GM19397 (cell line): ENCODE results near the gene CLDN10.

Source experiments
- ATAC-seq: cut with Tn5 transposase; IDR thresholded peaks from one replicate; pipeline ENCODE4 v1.9.1; 2021; ENCODE audit warnings: mild to moderate bottlenecking, moderate library complexity; ENCODE audit not compliant: unreplicated experiment

The CLDN10 gene

GRCh38 chr13:95596701-95597100, 44.2 kb downstream of the CLDN10 start:
- ATAC-seq, result no peak

DNA sequence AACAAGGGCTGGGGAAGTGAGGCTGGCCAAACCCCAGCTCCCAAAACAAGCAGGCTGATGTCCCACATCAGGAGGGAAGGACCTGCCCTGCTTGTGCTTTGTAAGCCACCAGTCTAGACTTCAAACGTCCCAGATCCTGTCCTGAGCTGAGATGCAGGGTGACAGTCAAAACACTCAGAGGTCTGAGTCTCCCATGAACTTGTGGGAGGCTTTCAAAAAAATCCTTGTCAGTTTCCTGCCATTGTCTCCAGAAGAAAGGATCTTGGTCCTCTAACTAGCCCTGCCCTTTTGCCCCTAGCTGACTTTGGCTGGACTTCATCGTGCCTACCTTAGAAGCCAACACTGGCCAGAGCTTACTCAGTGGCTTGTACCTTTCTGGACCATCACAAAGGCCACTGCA, 48.7 kb downstream of the CLDN10 start:
- ATAC-seq, result no peak

GRCh38 chr13:95601906-95602305, 49.4 kb downstream of the CLDN10 start:
- no peak for ATAC-seq

DNA sequence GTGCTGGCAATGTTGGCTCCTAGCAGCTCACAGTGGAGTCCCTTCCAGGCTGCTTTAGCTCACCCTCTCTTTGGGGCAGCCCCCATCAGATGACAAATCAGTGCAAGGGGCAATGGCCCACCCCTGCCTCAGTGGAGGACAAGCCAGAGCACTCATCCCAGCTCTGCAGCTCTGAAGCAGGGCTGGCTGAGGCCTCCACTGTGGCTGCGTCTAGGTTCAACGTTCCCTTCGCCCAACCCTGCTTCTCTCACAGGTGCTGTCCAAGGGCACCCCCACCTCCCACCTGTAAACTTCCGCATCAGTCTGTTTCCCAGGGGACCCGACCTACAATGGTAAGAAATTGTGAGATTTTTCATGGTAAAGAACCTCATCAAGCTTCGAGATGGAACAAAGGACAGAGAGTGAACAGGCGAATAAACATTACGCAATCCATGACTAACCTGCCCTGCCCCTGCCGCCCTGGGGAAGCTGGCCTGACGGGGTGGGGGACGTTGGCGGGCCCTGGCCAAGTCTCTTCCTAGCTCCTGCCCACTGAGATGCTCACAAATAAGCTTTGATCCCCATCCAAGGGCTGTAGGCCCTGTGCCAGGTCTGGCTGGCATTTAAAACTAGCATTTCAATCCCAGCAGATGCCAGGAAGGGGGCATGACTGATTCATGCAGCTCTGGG, 51.5 kb downstream of the CLDN10 start:
- no peak for ATAC-seq

- ATAC-seq, result no peak
Measured at GRCh38 chr13:95604556-95604915, 52.0 kb downstream of the CLDN10 start.

- no peak for ATAC-seq
Measured at GRCh38 chr13:95605448-95606125, 53.1 kb downstream of the CLDN10 start.

- no peak for ATAC-seq
Measured at GRCh38 chr13:95607366-95607765, 54.8 kb downstream of the CLDN10 start.

- ATAC-seq, result no peak
Measured at GRCh38 chr13:95608640-95609323, 56.3 kb downstream of the CLDN10 start.

- ATAC-seq, result no peak
Measured at GRCh38 chr13:95614641-95615245, 62.2 kb downstream of the CLDN10 start.

DNA sequence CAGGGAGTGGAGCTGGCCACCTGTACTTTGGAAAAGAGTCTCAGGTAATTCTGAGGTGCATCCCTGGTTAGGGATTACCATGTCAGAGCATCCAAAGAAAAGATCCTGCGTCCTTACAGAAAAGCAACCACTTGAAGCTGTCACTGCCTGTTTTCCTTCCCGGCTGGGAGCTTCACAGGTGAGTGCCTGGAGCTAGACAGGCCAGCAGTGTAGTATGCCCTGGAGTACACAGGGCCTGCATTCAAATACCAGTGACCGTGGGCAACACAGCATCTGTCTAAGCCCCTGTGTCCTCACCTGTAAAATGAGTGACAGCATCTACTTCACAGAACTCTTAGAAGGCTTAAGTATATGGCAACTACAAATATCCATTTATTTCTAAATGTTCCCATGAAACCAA, 63.0 kb downstream of the CLDN10 start:
- no peak for ATAC-seq

DNA sequence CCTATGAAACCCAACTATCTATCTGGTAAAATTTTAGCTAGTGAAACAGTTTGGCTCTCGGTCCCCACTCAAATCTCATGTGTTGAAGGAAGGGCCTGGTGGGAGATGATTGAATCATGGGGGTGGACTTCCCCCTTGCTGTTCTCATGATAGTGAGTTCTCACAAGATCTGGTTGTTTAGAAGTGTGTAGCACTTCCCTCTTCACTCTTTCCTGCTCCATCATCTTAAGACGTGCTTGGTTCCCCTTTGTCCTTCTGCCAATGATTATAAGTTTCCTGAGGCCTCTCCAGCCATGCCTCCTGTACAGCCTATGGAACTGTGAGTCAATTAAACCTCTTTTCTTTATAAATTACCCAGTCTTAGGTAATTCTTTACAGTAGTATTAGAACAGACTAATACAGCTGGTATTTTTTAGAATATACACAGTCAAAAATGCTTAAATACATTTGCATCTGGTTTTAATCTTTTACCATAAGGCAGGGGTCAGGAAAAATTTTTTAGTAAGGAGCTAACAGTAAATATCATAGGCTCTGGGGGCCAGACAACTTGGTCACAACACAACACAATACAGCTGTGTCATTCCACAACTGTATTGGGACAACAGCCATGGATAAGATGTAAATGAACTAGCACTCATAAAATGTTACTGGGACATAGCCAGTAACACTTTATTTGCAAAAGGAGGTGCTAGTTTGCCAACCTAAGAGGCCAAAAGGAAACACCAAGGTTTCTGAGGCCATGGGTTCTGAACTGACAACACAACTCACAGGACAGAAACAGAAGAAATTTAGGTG, 67.7 kb downstream of the CLDN10 start:
- ATAC-seq, result no peak

DNA sequence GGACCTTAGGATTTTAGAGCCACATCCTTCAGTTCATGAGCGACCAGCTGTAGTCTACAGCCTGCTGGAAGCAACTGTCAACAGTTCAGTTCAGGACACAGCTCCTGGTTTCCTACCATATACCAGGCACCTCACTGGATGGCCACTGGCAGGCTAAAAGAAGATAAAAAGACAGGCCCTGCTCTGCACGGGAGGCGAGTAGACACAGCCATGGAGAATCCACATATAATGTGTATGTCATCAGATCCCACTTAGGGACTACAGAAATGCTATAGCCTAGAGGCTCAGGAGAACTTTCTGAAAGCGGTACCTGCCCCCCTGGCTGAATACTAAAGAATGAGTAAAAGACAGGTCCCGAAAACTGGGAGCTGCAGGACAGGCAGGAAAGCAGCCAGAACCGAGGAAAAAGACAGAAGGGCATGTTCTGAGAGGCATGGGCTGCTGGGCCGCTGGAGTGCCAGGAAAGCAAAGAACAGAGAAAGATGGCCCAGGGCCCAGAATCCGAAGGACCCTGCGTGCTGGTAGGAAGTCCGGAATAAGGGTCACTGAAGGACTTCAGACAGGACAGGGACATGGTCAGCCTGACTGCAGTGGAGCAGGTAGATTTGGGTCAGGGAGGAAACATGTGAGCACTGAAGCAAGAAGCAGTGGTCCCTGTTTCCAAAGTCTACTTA, 68.4 kb downstream of the CLDN10 start:
- no peak for ATAC-seq

- ATAC-seq, result no peak
Measured at GRCh38 chr13:95623141-95623540, 70.6 kb downstream of the CLDN10 start.

DNA sequence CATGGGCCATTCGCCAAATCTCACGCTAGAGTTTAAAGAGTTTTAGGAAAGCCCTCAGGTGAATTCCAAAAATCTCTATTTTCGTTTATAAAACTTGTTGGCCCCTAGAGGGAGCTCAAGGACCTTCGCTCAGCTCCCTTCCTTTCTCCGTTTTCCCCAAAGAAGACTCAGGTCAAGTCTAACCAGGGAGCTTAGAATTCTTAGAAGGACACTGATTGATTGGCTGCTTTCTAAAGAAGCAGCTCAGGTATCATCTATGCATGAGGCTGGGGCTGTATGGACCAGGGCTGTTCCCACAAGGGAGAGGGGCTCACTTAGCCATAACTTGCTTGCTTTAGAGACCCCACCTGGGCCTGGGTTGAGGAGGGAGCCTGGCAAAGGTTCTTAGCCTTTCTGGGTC, 71.5 kb downstream of the CLDN10 start:
- ATAC-seq, result no peak

DNA sequence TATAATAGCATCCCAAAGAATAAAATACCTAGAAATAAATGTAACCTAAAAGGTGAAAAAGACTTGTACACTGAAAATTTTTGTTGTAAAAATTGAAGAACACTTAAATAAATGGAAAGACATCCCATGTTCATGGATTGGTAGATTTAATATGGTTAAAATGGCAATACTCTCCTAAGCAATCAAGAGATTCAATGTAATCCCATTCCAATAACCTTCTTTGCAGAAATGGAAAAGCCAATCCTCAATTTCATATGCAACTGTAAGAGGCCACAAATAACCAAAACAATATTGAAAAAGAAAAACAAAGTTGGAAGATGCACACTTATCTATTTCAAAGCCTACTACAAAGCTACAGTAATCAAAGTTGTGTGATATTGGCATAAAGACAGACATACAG, 74.2 kb downstream of the CLDN10 start:
- ATAC-seq, result no peak

GRCh38 chr13:95627590-95627989, 75.1 kb downstream of the CLDN10 start:
- ATAC-seq, result no peak

GRCh38 chr13:95628488-95628887, 76.0 kb downstream of the CLDN10 start:
- no peak for ATAC-seq

- ATAC-seq, result no peak
Measured at GRCh38 chr13:95629071-95629470, 76.6 kb downstream of the CLDN10 start.
